GM21515 (cell line): ENCODE measurements around the gene ZFHX2.

Source experiments
- ATAC-seq: cut with Tn5 transposase; IDR thresholded peaks from one replicate; pipeline ENCODE4 v1.9.1; 2021; ENCODE audit not compliant: unreplicated experiment

ZFHX2 gene

GRCh38 chr14:23481979-23482822 lies 69.4 kb downstream of the ZFHX2 start:
- no peak for ATAC-seq

- ATAC-seq = no peak
Observed at GRCh38 chr14:23481362-23481970, 70.1 kb downstream of the ZFHX2 start.

GRCh38 chr14:23478109-23478759 lies 73.3 kb downstream of the ZFHX2 start:
- no peak for ATAC-seq

- ATAC-seq = no peak
Observed at GRCh38 chr14:23470947-23471346, 80.6 kb downstream of the ZFHX2 start.
